ENCODE measurements around the gene SCUBE1.

SCUBE1 gene

GRCh38 chr22:43277987-43278601, 65.1 kb downstream of the SCUBE1 start:
- no peak for DNase-seq (ENCODE audit: low read depth, low spot score)

- DNase-seq (ENCODE audit: low read depth, low spot score) = no peak
Observed at GRCh38 chr22:43277091-43277490, 66.1 kb downstream of the SCUBE1 start.

- no peak for DNase-seq (ENCODE audit: low read depth, low spot score)
Observed at GRCh38 chr22:43276321-43276720, 66.9 kb downstream of the SCUBE1 start.

GRCh38 chr22:43275545-43276317, 67.4 kb downstream of the SCUBE1 start:
- no peak for DNase-seq (ENCODE audit: low read depth, low spot score)

- DNase-seq (ENCODE audit: low read depth, low spot score) = no peak
Observed at GRCh38 chr22:43274595-43275240, 68.5 kb downstream of the SCUBE1 start.

- no peak for DNase-seq (ENCODE audit: low read depth, low spot score)
Observed at GRCh38 chr22:43273902-43274484, 69.2 kb downstream of the SCUBE1 start.

GRCh38 chr22:43272869-43273318, 70.3 kb downstream of the SCUBE1 start:
- DNase-seq (ENCODE audit: low read depth, low spot score) = no peak

GRCh38 chr22:43272301-43272700, 70.9 kb downstream of the SCUBE1 start:
- no peak for DNase-seq (ENCODE audit: low read depth, low spot score)

- DNase-seq (ENCODE audit: low read depth, low spot score) = no peak
Observed at GRCh38 chr22:43270949-43271348, 72.2 kb downstream of the SCUBE1 start.

- DNase-seq (ENCODE audit: low read depth, low spot score) = no peak
Observed at GRCh38 chr22:43270314-43270908, 72.8 kb downstream of the SCUBE1 start.

GRCh38 chr22:43269646-43270045, 73.5 kb downstream of the SCUBE1 start:
- DNase-seq (ENCODE audit: low read depth, low spot score) = no peak

GRCh38 chr22:43269246-43269645, 73.9 kb downstream of the SCUBE1 start:
- DNase-seq (ENCODE audit: low read depth, low spot score) = no peak

- DNase-seq (ENCODE audit: low read depth, low spot score) = no peak
Observed at GRCh38 chr22:43267981-43268660, 75.1 kb downstream of the SCUBE1 start.

GRCh38 chr22:43267332-43267980, 75.7 kb downstream of the SCUBE1 start:
- DNase-seq (ENCODE audit: low read depth, low spot score) = no peak

GRCh38 chr22:43266076-43266475, 77.1 kb downstream of the SCUBE1 start:
- no peak for DNase-seq (ENCODE audit: low read depth, low spot score)

GRCh38 chr22:43263645-43264514, 79.3 kb downstream of the SCUBE1 start:
- DNase-seq (ENCODE audit: low read depth, low spot score) = peak; percentile 78

GRCh38 chr22:43262990-43263644, 80.1 kb downstream of the SCUBE1 start:
- DNase-seq (ENCODE audit: low read depth, low spot score) = no peak

GRCh38 chr22:43260331-43261231, 82.6 kb downstream of the SCUBE1 start:
- peak; percentile 63 for DNase-seq (ENCODE audit: low read depth, low spot score)
